HS-27A (cell line): ENCODE measurements around the gene IL27RA.
"Not testable (repeated sequence)": the region's sequence is repeated elsewhere in the genome, so short reads cannot be mapped to it uniquely, and the experiment has no call there.

Source experiments
- DNase-seq: peaks from one replicate; pipeline ENCODE4 v3.0.0-alpha.2; 2012; ENCODE audit warnings: low read depth, missing footprints

Gene IL27RA

DNA sequence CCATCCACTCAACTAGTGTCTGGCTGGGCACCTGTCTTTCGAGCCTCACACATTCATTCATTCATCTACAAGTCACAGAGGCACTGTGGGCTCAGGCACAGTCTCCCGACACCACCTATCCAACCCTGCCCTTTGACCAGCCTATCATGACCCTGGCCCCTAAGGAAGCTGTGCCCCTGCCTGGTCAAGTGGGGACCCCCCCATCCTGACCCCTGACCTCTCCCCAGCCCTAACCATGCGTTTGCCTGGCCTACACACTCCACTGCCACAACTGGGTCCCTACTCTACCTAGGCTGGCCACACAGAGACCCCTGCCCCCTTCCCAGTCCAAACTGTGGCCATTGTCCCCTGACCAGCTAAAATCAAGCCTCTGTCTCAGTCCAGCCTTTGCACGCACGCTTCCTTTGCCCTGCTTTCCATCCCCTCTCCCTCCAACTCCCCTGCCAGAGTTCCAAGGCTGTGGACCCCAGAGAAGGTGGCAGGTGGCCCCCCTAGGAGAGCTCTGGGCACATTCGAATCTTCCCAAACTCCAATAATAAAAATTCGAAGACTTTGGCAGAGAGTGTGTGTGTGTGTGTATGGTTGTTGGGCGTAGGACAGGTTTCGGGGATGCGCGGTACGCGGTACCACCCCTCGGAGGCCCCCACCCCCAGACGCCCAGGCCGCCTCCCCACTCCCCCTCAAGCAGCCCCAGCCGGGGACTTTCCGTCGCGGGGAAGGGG lies 404 bp upstream of the IL27RA start:
- no peak for DNase-seq

GRCh38 chr19:14033946-14034345 lies 2.4 kb downstream of the IL27RA start:
- DNase-seq, result no peak

DNA sequence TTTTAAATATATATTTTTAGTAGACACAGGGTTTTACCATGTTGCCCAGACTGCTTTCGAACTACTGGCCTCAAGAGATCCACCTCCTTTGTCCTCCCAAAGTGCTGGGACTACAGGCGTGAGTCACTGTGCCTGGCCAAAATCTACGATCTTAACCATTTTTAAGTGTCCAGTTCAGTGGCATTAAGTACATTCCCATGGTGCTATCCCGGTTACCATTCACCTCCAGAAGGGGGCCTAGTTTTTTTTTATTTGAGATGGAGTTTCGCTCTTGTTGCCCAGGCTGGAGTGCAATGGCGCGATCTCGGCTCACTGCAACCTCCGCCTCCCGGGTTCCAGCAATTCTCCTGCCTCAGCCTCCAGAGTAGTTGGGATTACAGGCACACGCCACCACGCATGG lies 3.6 kb downstream of the IL27RA start:
- not testable (repeated sequence) for DNase-seq

GRCh38 chr19:14035706-14036105 lies 4.1 kb downstream of the IL27RA start:
- no peak for DNase-seq

GRCh38 chr19:14039181-14039580 lies 7.6 kb downstream of the IL27RA start:
- DNase-seq, result no peak

- not testable (repeated sequence) for DNase-seq
Measured at GRCh38 chr19:14042659-14043608, 11.4 kb downstream of the IL27RA start.

GRCh38 chr19:14047866-14048265 lies 16.3 kb downstream of the IL27RA start:
- DNase-seq, result not testable (repeated sequence)

DNA sequence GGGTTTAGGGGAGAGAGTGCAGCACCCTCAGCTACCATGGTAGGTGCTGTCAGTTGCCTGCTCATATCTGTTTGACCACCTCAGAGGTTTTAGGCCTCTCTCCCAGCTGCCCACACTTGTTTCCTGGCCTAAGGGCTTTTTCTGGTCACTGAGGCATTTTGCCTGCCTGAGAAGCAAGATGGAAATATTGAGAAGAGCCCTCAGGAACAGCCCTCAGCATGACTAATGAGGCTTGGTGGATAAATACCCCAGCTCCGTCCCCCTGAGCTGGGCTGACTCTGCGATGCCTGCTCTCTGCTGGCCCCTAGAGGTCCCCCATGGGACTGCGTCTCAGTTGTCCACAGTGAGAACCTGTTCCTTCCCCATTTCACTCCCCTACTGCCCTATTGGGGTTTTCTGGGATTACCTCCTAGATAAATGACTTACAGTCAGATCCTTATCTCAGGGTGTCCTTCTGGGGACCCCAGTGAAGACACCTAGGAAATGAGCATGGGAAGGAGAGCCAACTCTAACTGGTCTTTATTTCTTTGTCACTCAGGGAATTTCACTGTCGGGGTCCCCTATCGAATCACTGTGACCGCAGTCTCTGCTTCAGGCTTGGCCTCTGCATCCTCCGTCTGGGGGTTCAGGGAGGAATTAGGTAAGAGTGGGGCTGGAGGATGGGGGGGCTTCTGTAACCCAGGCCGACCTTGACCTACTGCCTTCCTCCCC lies 17.0 kb downstream of the IL27RA start:
- no peak for DNase-seq

GRCh38 chr19:14050512-14050911 lies 18.9 kb downstream of the IL27RA start:
- DNase-seq, result no peak

DNA sequence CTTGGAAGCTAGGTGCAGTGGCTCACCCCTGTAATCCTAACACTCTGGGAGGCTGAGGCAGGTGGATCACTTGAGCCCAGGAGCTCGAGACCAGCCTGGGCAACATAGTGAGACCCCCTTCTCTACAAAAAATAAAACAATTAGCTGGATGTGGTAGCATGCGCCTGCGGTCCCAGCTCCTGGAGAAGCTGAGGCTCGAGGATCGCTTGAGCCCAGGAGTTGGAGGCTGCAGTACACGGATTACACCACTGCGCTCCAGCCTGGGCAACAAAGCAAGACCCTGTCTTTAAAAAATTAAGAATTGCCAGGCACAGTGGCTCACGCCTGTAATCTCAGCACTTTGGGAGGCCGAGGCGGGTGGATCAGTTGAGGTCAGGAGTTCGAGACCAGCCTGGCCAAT lies 19.4 kb downstream of the IL27RA start:
- DNase-seq, result not testable (repeated sequence)

GRCh38 chr19:14051980-14052379 lies 20.4 kb downstream of the IL27RA start:
- no peak for DNase-seq

DNA sequence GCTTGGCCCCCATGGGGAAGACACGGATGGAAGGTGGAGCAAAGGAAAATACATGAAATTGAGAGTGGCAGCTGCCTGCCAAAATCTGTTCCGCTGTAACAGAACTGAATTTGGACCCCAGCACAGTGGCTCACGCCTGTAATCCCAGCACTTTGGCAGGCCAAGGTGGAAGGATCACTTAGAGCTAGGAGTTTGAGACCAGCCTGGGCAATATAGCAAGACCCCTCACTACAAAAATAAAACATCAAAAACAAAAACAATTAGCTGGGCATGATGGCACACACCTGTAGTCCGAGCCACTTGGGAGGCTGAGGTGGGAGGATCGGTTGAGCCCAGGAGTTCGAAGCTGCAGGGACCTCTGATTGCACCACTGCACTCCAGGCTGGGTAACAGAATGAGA lies 20.9 kb downstream of the IL27RA start:
- no peak for DNase-seq

GRCh38 chr19:14053032-14053431 lies 21.5 kb downstream of the IL27RA start:
- no peak for DNase-seq

DNA sequence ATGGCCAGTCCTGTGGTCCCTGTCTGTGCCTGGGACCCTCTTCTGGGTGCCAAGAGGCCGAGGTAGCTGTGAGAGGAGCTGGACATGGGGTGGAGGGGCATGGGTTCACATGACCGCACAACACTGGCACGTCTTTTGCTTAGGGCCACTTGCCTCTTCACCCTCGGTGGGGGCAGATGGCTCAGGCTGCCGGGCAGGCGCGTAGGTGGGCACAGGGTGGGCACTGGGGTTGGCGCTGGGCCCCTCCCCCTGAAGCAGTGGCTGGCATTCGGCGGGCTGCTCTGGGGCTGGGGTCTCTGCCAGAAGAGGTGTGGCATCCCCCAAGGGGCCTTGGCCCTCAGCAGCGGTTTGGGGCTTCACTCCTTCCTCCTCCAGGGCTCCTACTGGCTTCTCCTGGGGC lies 21.9 kb downstream of the IL27RA start:
- no peak for DNase-seq

GRCh38 chr19:14054099-14054498 lies 22.5 kb downstream of the IL27RA start:
- DNase-seq, result no peak

- no peak for DNase-seq
Measured at GRCh38 chr19:14054721-14055120, 23.2 kb downstream of the IL27RA start.

DNA sequence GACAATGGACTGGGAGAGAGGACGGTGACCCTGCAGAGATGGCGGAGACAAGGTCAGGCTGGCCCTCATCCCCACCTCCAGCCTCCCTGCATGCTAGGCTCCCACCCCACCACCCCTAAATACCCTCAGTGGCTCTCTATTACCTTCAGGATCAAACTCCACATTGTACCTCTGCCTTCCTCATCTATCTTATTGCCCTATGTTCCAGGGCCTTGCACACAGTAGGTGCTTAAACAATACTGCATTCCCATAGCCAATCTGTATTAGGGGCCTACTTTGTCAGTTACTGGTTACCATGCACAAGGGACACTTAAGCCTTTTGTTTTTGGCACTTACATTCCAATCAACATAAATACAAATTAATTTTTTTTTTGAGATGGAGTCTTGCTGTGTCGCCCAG lies 23.8 kb downstream of the IL27RA start:
- DNase-seq, result no peak

- no peak for DNase-seq
Measured at GRCh38 chr19:14056069-14056666, 24.6 kb downstream of the IL27RA start.

DNA sequence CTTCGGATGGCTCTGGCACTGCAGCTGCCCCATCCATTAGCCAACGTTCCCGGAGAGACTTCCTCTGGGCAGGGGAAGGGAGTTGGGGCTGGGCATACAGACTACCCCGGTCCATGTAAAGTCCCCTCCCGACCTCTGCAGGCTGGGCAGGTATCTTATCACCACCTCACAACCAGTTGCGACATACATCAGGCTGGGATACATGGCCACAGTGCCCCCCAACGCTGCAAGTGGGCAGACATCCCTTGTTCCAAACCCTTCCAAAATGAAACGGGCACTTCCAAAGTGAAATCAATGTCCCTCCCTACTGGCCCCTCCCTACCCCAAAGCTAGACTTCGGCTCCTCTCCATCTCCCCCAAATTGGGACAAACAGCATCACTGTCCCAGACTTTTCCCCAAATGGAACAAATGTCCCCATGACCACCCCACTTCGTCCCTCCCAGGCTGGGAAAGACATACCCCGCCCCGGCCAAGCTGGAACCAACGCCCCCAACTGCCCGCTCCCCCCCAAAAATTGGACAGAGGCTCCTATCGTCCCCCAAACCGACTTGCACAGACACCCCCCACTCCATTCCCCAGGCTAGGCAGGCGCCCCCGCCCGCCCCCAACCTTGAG lies 25.3 kb downstream of the IL27RA start:
- DNase-seq, result no peak

GRCh38 chr19:14058182-14059092 lies 26.9 kb downstream of the IL27RA start:
- DNase-seq, result no peak

GRCh38 chr19:14059093-14059480 lies 27.5 kb downstream of the IL27RA start:
- no peak for DNase-seq
